Skin epidermis (tissue), 12 donors: ENCODE results near the gene MAPK6.
"Not testable (repeated sequence)": the region's sequence is repeated elsewhere in the genome, so short reads cannot be mapped to it uniquely, and the experiment has no call there.

Experiments
- H3K27ac ChIP-seq, 21 experiments: fragments of 200-600 bp; sonication (generic) in 11 of 21; one replicate each; pipeline ENCODE4 v1.5.0; 2020; ENCODE audit warnings: mild to moderate bottlenecking in 3 of 21, inconsistent platforms in 2 of 21, moderate library complexity in 2 of 21
- H3K4me3 ChIP-seq, 7 experiments: fragments of 200-600 bp; sonication (generic) in 2 of 7; one replicate each; pipeline ENCODE4 v1.5.0; 2020; ENCODE audit warnings: inconsistent platforms in 2 of 7, mild to moderate bottlenecking in 2 of 7, moderate library complexity in 1 of 7

Gene MAPK6

DNA sequence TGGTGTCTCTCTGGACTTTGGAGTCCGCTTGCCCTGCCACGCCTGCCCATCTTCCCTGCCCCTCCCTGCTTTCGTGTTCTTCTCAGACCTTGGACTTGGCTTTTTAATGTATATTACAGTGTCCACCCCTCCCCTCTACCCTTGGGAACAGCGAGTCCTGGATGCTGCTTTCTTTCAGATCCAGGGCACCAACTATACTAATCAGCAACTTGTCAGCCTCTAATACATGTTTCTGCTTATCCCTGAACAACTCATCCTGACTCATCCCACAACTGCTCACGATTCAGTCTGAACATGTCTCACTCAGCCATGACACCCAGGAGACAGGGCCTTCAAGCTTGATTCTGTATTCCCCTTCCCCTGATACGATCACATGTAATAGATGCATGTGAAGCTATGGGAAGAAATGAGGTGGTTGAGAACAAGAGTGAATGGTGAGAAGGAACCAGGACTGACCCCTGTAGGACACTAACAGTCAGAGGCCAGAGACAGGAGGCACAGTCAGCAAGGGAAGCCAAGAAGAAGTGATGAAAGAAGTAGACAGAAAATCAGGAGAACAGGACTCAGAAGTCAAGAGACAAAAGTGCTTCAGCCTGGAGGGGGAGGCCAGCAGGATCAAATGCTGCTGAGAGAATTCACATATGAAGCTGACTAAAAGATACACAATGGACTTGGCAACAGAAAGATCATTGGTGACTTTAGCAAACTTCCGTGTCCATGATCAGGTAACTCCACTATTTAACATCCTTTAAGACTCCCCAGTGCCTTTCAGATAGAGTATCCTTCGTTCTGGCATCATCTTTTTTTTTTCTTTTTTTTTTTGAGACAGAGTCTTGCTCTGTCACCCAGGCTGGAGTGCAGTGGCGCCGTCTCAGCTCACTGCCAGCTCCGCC lies 58.1 kb downstream of the MAPK6 start:
- peak overlapping the region in 20 of 21 experiments; percentile 66 to 91 (median 78) for H3K27ac ChIP-seq
- H3K4me3 ChIP-seq = no peak overlapping the region

- H3K27ac ChIP-seq = peak overlapping the region in 18 of 21 experiments; percentile 18 to 91 (median 78)
Observed at GRCh38 chr15:52078197-52078875, 59.3 kb downstream of the MAPK6 start.

DNA sequence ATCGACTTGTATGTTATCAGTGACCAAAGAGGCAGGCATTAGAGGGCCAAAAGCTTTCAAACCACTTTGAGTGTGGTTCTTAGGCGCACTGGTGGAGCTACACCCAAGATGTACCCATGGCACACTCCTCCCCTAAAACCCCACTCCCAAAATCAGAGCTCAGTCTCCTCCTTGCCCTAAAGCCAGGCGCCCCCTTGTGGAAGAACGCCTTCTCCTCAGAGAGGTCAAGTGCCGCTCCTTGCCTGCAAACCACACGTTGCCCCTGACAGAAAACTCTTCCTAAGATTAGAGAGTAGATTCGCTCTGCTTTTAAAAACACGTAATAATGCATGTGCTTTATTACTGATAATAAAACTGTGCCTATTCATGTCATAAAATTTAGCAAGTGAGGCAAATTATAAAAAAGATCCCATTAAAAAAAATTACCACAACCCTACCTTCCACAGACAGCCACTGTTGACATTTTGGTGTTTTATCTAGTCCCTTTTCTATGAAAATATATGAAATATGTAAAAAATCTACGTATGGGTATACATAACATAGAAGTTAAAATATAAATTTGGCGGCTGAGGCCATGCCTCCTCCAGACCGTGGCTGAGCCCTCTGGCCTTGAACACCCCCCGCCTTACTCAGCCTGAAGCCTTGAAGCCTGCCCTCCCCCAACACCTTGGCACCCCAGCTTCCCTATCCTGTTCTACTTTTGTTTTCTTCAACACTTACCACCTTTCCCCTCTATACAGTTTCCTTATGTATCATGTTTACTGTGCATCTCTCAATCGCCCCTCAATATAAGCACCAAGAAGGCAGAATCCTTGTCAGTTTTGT lies 60.1 kb downstream of the MAPK6 start:
- H3K27ac ChIP-seq = peak overlapping the region in 8 of 21 experiments; percentile 18 to 91 (median 79)
- no peak overlapping the region for H3K4me3 ChIP-seq

More at GRCh38 chr15:52078197-52078875, 59.3 kb downstream of the MAPK6 start:
- H3K4me3 ChIP-seq = no peak overlapping the region

GRCh38 chr15:52080031-52080430 lies 61.0 kb downstream of the MAPK6 start:
- Histone ChIP-seq H3K27ac (no peak overlapping the region), H3K4me3 (no peak overlapping the region)

DNA sequence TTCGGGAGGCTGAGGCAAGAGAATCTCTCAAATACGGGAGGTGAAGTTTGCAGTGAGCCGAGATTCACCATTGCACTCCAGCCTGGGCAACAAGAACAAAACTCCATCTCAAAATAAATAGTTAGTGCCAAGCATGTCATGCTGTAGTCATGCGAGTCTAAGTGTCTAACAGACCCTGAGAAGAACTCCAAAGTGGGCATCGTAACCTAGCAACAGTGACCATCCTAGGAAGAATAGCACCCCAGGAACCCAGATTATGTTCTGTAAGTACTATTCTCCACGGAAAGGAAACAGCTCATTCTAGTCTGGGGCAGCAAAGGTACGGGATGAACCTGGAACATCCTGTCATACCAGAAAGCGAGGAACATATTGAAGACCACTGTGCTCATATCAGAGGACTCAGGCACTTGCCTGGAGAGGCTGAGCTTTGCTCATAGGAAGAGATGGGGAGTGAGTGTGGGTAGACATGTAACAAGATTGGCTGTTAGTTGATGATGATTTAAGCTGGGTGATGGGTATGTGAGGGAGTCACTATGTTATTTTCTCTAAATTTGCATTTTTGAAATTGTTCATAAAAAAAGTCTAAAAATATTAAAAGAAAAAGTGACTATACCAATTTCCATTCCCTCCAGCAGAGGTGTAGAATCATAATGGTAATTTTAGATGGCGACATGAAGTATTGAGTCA lies 61.8 kb downstream of the MAPK6 start:
- H3K27ac ChIP-seq = no peak overlapping the region

DNA sequence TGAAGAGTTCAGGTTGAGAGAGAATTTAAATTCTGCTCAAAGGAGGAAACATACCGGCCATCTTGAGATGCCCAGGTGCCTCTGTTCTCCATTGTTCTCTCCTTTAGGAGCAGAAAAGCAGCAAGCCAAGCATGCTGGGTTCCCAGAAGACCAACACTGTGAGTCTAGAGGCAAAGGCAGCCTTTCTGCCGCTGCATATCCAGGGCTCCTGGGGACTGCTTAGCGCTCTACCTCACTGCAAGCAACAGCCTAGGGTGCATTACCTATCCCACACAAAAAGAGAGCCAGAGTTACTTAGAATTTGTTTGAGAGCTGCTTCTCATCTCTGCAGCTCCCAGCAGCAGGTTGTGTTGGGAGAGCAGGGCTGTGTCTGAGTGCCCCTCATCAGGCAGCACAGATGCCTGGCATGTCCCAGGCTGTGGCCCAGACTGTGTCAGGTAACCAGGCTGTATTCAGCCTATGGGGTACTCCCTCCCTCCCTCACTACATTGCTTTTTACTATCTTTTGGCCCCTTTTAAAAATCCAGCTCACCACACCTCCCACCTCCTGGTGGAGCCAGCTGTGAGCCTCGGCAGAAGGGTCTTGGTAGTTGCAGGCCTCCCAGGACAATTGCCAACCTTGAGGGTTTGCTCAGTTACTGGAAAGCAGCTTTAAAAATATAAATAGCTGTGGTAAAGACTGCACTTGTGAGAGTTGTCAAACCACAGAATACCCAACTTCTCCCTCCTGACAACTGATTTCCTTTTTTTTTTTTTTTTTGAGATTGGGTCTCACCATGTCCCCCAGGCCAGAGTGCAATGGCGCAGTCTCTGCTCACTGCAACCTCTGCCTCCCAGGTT lies 63.4 kb downstream of the MAPK6 start:
- H3K27ac ChIP-seq = peak overlapping the region in 1 of 21 experiments; percentile 23
- H3K4me3 ChIP-seq = no peak overlapping the region

More for the DNA sequence above, 61.8 kb downstream of the MAPK6 start:
- H3K4me3 ChIP-seq = no peak overlapping the region

GRCh38 chr15:52083037-52083359 lies 64.0 kb downstream of the MAPK6 start:
- not testable (repeated sequence) for H3K27ac ChIP-seq, H3K4me3 ChIP-seq

- Histone ChIP-seq H3K27ac (no peak overlapping the region), H3K4me3 (no peak overlapping the region)
Observed at GRCh38 chr15:52083603-52084002, 64.6 kb downstream of the MAPK6 start.

DNA sequence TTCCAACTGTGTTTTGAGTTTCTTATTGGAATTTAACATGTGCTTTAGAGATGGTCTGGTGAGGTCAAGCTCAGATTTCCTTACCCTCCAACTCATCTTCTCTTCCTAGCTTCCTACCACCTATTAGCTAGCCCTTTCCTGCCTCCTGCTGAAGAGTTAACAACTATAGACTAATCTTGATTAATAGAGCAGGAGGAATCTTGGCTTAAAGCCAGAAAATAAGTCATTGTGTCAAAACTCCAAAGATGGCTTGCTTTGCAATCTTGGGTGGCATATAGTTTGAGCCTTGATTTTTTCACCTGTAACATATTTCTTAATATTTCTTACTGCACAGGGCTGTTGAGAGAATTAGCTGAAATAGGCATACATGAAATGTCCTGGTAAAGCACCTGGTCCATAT lies 66.3 kb downstream of the MAPK6 start:
- Histone ChIP-seq H3K4me3 (no peak overlapping the region), H3K27ac (no peak overlapping the region)

DNA sequence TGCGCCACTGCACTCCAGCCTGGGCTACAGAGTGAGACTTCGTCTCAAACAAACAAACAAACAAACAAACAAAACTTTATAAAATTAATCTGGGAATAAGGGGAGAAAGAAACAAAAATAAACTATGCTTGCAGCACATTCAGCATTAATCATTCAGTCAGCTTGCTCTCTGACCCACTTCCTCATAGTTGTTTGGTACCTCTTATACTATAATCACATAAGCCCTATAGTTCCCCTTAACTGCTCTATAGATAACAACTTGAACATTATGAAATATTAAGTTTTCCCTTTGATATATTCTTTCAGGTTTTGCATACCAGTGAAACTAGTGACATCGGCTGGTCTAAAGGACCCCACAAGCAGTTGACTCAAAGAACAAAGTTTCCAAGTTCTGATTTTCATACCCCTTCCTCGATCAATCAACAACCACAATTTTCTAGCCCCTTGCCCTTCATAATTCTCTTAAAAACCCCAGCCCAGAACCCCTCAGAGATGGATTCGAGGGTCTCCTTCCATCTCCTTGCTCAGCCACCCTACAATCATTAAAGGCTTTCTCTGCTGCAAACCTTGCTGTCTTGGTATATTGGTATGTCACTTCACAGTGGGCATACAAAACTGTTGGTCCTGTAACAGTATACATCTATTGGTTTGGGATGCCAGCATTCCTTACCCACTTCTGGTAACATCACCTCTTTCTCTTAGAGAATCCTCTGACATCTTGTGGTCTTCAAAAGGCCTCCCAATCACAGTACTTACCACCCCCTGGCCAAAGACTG lies 67.2 kb downstream of the MAPK6 start:
- no peak overlapping the region for H3K4me3 ChIP-seq
- H3K27ac ChIP-seq = no peak overlapping the region

DNA sequence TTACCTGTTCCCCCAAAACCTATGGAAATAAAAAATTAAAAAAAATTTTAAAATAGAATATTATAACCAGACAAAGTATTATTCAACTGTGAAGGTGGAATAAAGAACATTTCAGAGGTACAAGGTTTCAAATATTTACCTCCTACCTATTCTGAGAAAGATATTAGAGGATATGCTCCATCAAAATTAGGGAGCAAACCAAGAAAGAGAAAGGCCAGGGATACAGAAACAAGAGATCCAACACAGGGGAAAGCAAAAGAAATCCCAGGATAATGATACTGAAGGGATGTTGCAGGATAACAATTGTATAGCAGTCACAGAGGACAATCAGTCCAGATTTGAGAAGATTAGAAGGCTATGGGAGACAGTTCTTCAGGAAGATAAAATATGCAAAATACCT lies 71.2 kb downstream of the MAPK6 start:
- Histone ChIP-seq H3K27ac (no peak overlapping the region), H3K4me3 (no peak overlapping the region)

DNA sequence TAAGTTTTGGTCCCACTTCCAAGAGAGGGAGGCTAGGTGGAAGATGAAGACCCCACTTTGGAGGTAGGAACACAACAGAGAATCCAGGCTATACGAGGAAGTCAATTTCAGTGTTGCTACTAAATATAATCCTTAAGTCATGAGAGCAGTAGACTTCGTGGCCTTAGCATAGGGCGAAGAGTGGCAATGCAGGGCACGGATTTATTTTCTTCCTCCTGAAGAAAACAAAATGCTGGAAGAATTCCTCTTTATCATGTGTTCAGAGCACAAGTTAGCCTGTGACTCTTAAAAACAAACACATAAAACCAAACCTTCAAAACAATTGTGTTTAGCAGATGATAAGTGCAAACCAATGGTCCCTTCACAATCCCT lies 74.1 kb downstream of the MAPK6 start:
- H3K4me3 ChIP-seq = no peak overlapping the region
- H3K27ac ChIP-seq = peak overlapping the region in 19 of 21 experiments; percentile 52 to 85 (median 75)

DNA sequence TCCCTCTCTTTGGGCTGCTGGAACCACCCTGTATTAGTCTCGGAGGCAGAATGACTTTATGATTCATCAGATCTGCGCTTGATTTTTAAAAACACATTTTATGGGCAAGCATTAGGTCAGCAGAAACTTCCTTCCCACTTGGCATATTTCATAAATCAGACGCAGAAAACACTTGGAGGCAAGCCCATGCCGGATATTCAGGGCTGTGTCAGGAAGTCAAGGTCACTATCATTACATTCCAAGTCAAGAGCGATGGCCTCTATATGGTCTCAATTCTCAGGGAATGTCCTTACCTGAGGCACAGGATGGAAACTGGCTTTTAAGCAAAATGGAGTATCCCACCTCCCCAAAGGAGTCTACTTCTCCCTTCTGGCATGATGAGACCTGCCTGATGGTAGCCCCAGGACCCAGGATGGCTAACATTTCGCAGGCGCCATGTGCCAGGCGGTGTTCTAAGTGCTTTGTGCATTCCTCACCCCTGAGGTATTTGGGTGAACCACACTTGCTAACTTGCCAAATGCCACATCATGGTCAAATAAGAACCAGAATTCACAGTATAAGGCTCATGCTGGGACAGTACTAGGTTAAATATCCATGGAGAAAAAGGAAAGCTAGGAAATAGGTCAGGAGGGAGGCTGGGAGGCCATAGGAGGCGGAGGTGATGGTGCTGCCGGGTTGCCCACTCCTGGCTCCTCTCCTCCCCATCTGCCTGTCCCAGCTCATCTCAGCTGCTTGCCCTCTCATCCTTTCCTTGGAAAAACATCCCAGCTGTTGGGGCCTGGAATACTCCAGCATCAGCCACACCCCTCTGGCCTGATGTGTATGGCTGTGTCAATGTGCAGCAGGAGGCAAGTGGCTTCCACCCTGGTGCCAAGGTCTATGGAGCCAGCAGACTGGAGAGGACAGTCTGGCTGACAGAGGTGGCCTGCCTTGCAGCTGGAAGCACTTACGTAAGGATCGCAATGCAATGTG lies 74.8 kb downstream of the MAPK6 start:
- H3K4me3 ChIP-seq = no peak overlapping the region
- peak overlapping the region in 20 of 21 experiments; percentile 28 to 85 (median 76) for H3K27ac ChIP-seq

- H3K27ac ChIP-seq = peak overlapping the region in 20 of 21 experiments; percentile 10 to 85 (median 76)
- H3K4me3 ChIP-seq = no peak overlapping the region
Observed at GRCh38 chr15:52094811-52095584, 76.0 kb downstream of the MAPK6 start.

DNA sequence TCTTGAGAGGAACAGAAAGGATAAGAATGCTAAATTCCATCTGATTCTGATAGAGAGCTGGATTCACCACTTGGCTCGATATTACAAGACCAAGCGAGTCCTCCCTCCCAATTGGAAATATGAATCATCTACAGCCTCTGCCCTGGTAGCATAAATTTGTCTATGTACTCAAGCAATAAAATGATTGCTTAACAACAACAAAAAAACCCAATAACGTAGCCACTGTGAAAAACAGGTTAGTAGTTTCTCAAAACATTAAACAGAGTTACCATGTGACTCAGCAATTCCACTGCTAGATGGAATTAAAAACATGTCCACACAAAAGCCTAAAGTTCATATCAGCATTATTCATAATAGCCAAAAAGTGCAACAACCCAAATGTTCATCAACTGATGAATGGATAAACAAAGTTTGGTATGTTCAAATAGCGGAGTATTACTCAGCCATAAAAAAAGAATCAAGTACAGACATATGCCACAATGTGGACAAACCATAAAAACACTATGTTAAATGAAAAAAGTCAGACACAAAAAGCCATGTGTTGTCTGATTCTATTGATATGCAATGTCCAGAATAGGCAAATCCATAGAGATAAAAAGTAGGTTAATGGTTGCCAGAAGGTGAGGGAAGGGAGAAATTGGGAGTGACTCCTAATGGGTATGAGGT lies 76.7 kb downstream of the MAPK6 start:
- H3K27ac ChIP-seq = peak overlapping the region; percentile 10 to 85 (median 75)
- H3K4me3 ChIP-seq = no peak overlapping the region

DNA sequence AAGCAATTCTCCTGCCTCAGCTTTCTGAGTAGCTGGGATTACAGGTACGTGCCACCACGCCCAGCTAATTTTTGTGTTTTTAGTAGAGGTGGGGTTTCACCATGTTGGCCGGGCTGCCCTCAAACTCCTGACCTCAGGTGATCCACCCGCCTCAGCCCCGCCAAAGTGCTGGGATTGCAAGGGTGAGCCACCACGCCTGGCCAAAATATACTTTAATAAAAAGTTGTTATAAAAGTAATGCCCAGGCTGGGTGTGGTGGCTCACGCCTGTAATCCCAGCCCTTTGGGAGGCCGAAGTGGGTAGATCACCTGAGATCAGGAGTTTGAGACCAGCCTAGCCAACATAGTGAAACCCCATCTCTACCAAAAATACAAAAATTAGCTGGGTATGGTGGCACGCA lies 77.5 kb downstream of the MAPK6 start:
- peak overlapping the region in 11 of 21 experiments; percentile 15 to 67 (median 50) for H3K27ac ChIP-seq
- H3K4me3 ChIP-seq = not testable (repeated sequence)
